ENCODE results near the gene ADORA3. TPM values are rescaled to one million over a fixed set of nuclear protein-coding genes. Genes with fewer than 3 reads are reported as not detected.

Gene ADORA3
- total and polyA plus RNA-seq, 9 donors: 0.28 to 2.4 (median 0.58) TPM

GRCh38 chr1:111467865-111468716 is 35.3 kb downstream of the ADORA3 start:
- Histone ChIP-seq H3K27me3 (ENCODE audit: control insufficient read depth, insufficient read depth, low read length) (no peaks in the 10 kb centered on the region), H3K9me3 (replicated peaks; ENCODE audit: control insufficient read depth, low read depth, low read length) (no peaks in the 10 kb centered on the region), H3K27ac (ENCODE audit: low read length) (no peak overlapping the region), H3K4me3 (ENCODE audit: low read length) (no peak overlapping the region), H3K4me1 (ENCODE audit: control insufficient read depth, insufficient read depth, low read length) (no peaks in the 10 kb centered on the region), H3K36me3 (ENCODE audit: control insufficient read depth, insufficient read depth, low read length) (peaks cover 21% of the 10 kb centered on the region)
- DNase-seq: no peak
- WGBS (ENCODE audit: insufficient coverage): 80% methylated on average over 1 of the region's 2 CpGs

GRCh38 chr1:111466480-111466879 is 37.0 kb downstream of the ADORA3 start:
- Histone ChIP-seq H3K4me1 (ENCODE audit: control insufficient read depth, insufficient read depth, low read length) (no peaks in the 10 kb centered on the region), H3K36me3 (ENCODE audit: control insufficient read depth, insufficient read depth, low read length) (peaks cover 23% of the 10 kb centered on the region), H3K27me3 (ENCODE audit: control insufficient read depth, insufficient read depth, low read length) (no peaks in the 10 kb centered on the region), H3K27ac (ENCODE audit: low read length) (no peak overlapping the region), H3K4me3 (ENCODE audit: low read length) (no peak overlapping the region), H3K9me3 (replicated peaks; ENCODE audit: control insufficient read depth, low read depth, low read length) (no peaks in the 10 kb centered on the region)
- no peak for DNase-seq
- WGBS (ENCODE audit: insufficient coverage): no CpG with 5 or more reads among the region's 1 CpG

GRCh38 chr1:111465754-111466153 is 37.7 kb downstream of the ADORA3 start:
- Histone ChIP-seq H3K27ac (ENCODE audit: low read length) (no peak overlapping the region), H3K4me1 (ENCODE audit: control insufficient read depth, insufficient read depth, low read length) (no peaks in the 10 kb centered on the region), H3K36me3 (ENCODE audit: control insufficient read depth, insufficient read depth, low read length) (peaks cover 22% of the 10 kb centered on the region), H3K9me3 (replicated peaks; ENCODE audit: control insufficient read depth, low read depth, low read length) (no peaks in the 10 kb centered on the region), H3K27me3 (ENCODE audit: control insufficient read depth, insufficient read depth, low read length) (no peaks in the 10 kb centered on the region), H3K4me3 (ENCODE audit: low read length) (no peak overlapping the region)
- no CpG with 5 or more reads among the region's 2 CpGs for WGBS (ENCODE audit: insufficient coverage)
- DNase-seq: no peak

- H3K4me3 ChIP-seq (ENCODE audit: low read length): no peak overlapping the region
- WGBS (ENCODE audit: insufficient coverage): 100% methylated on average over 1 of the region's 4 CpGs
- peak; percentile 60 for DNase-seq
- no peaks in the 10 kb centered on the region for H3K27me3 ChIP-seq (ENCODE audit: control insufficient read depth, insufficient read depth, low read length)
- H3K4me1 ChIP-seq (ENCODE audit: control insufficient read depth, insufficient read depth, low read length): no peaks in the 10 kb centered on the region
- peaks cover 23% of the 10 kb centered on the region for H3K36me3 ChIP-seq (ENCODE audit: control insufficient read depth, insufficient read depth, low read length)
- no peaks in the 10 kb centered on the region for H3K9me3 ChIP-seq (replicated peaks; ENCODE audit: control insufficient read depth, low read depth, low read length)
- no peak overlapping the region for H3K27ac ChIP-seq (ENCODE audit: low read length)
Observed at GRCh38 chr1:111463029-111463683, 40.3 kb downstream of the ADORA3 start.

- DNase-seq: no peak
- H3K4me3 ChIP-seq (ENCODE audit: low read length): no peak overlapping the region
- WGBS (ENCODE audit: insufficient coverage): no CpG with 5 or more reads among the region's 4 CpGs
- no peak overlapping the region for H3K27ac ChIP-seq (ENCODE audit: low read length)
- H3K9me3 ChIP-seq (replicated peaks; ENCODE audit: control insufficient read depth, low read depth, low read length): no peaks in the 10 kb centered on the region
- H3K36me3 ChIP-seq (ENCODE audit: control insufficient read depth, insufficient read depth, low read length): peaks cover 26% of the 10 kb centered on the region
- H3K27me3 ChIP-seq (ENCODE audit: control insufficient read depth, insufficient read depth, low read length): no peaks in the 10 kb centered on the region
- H3K4me1 ChIP-seq (ENCODE audit: control insufficient read depth, insufficient read depth, low read length): no peaks in the 10 kb centered on the region
Observed at GRCh38 chr1:111462370-111463028, 40.9 kb downstream of the ADORA3 start.

GRCh38 chr1:111461765-111462164 is 41.7 kb downstream of the ADORA3 start:
- no CpG with 5 or more reads among the region's 6 CpGs for WGBS (ENCODE audit: insufficient coverage)
- H3K27ac ChIP-seq (ENCODE audit: low read length): no peak overlapping the region
- no peaks in the 10 kb centered on the region for H3K4me1 ChIP-seq (ENCODE audit: control insufficient read depth, insufficient read depth, low read length)
- no peak overlapping the region for H3K4me3 ChIP-seq (ENCODE audit: low read length)
- H3K27me3 ChIP-seq (ENCODE audit: control insufficient read depth, insufficient read depth, low read length): no peaks in the 10 kb centered on the region
- peaks cover 28% of the 10 kb centered on the region for H3K36me3 ChIP-seq (ENCODE audit: control insufficient read depth, insufficient read depth, low read length)
- no peak for DNase-seq
- H3K9me3 ChIP-seq (replicated peaks; ENCODE audit: control insufficient read depth, low read depth, low read length): no peaks in the 10 kb centered on the region

- no peak for DNase-seq
- no CpG with 5 or more reads among the region's 3 CpGs for WGBS (ENCODE audit: insufficient coverage)
- H3K36me3 ChIP-seq (ENCODE audit: control insufficient read depth, insufficient read depth, low read length): peaks cover 35% of the 10 kb centered on the region
Observed at GRCh38 chr1:111455642-111456031, 47.8 kb downstream of the ADORA3 start.

GRCh38 chr1:111454859-111455641 is 48.4 kb downstream of the ADORA3 start:
- Histone ChIP-seq H3K9me3 (replicated peaks; ENCODE audit: control insufficient read depth, low read depth, low read length) (no peaks in the 10 kb centered on the region), H3K4me3 (ENCODE audit: low read length) (no peak overlapping the region), H3K4me1 (ENCODE audit: control insufficient read depth, insufficient read depth, low read length) (peaks cover 5% of the 10 kb centered on the region), H3K27me3 (ENCODE audit: control insufficient read depth, insufficient read depth, low read length) (no peaks in the 10 kb centered on the region), H3K27ac (ENCODE audit: low read length) (no peak overlapping the region), H3K36me3 (ENCODE audit: control insufficient read depth, insufficient read depth, low read length) (peaks cover 35% of the 10 kb centered on the region)
- WGBS (ENCODE audit: insufficient coverage): no CpG with 5 or more reads among the region's 5 CpGs
- DNase-seq: no peak

More at GRCh38 chr1:111455642-111456031, 47.8 kb downstream of the ADORA3 start:
- no peaks in the 10 kb centered on the region for H3K27me3 ChIP-seq (ENCODE audit: control insufficient read depth, insufficient read depth, low read length)
- no peak overlapping the region for H3K27ac ChIP-seq (ENCODE audit: low read length)
- H3K9me3 ChIP-seq (replicated peaks; ENCODE audit: control insufficient read depth, low read depth, low read length): no peaks in the 10 kb centered on the region
- peaks cover 2% of the 10 kb centered on the region for H3K4me1 ChIP-seq (ENCODE audit: control insufficient read depth, insufficient read depth, low read length)
- H3K4me3 ChIP-seq (ENCODE audit: low read length): no peak overlapping the region

GRCh38 chr1:111453706-111454105 is 49.7 kb downstream of the ADORA3 start:
- DNase-seq: no peak
- Histone ChIP-seq H3K4me3 (ENCODE audit: low read length) (no peak overlapping the region), H3K27ac (ENCODE audit: low read length) (no peak overlapping the region), H3K4me1 (ENCODE audit: control insufficient read depth, insufficient read depth, low read length) (peaks cover 5% of the 10 kb centered on the region), H3K27me3 (ENCODE audit: control insufficient read depth, insufficient read depth, low read length) (no peaks in the 10 kb centered on the region), H3K9me3 (replicated peaks; ENCODE audit: control insufficient read depth, low read depth, low read length) (no peaks in the 10 kb centered on the region), H3K36me3 (ENCODE audit: control insufficient read depth, insufficient read depth, low read length) (peaks cover 28% of the 10 kb centered on the region)
- no CpG with 5 or more reads among the region's 3 CpGs for WGBS (ENCODE audit: insufficient coverage)

Measured in muscle of leg (tissue), 11 donors.